ENCODE data around the gene SETD6.

The SETD6 gene

DNA sequence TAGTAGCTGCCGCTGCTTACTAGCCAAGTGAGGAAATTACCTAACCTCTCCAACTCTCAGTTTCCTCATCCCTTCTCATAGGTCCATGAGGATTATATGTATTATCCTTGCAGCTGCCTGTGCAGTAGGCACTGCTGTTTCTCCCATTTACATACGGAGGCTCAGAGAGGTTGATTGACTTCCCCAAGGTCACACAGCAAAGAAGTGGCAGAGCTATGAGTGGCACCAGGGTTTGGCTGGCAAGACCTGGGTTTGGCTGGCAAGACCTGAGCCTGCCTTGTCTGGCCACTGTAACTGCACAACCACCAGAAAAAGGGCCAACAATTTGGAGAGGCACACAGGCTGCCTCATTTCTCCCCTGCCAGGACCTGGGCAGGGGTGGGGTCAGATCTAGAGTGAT lies 17.8 kb upstream of the SETD6 start (continued):
- no peak for TF ChIP-seq ZSCAN16 (tag by site-specific recombination; IDR thresholded peaks at IDR 0.05)

- ChIA-PET CTCF (interaction anchor here (0.8 kb wide), 1 partner anchor 161 kb away, joined by 5 read pairs; no protein-coding TSS in a partner anchor), POLR2A (no interaction called here)
- peaks cover 5% of the 10 kb centered on the region for H3K4me1 ChIP-seq (ENCODE audit: control insufficient read depth, insufficient read depth, low read length)
- TF ChIP-seq EGR2 (tag by site-specific recombination; IDR thresholded peaks at IDR 0.05; ENCODE audit: low read depth) = peak; percentile 39; the same call in 1 of the 2 replicates
- TF ChIP-seq ZNF76 (tag by site-specific recombination; IDR thresholded peaks at IDR 0.05; ENCODE audit: borderline replicate concordance, low read depth) = no peak
- H3K27ac ChIP-seq (ENCODE audit: extremely low read depth, low read depth, low read length) = no peak overlapping the region
- no peaks in the 10 kb centered on the region for H3K36me3 ChIP-seq (ENCODE audit: control insufficient read depth in 2 of 2, insufficient read depth in 1 of 2, low read length in 2 of 2)
- no peaks in the 10 kb centered on the region for H3K9me3 ChIP-seq (ENCODE audit: control insufficient read depth, insufficient read depth, low read depth, low read length)
- no peak overlapping the region for H3K4me3 ChIP-seq (ENCODE audit: low read depth, low read length)
Measured at GRCh38 chr16:58497935-58498334, 17.4 kb upstream of the SETD6 start.

DNA sequence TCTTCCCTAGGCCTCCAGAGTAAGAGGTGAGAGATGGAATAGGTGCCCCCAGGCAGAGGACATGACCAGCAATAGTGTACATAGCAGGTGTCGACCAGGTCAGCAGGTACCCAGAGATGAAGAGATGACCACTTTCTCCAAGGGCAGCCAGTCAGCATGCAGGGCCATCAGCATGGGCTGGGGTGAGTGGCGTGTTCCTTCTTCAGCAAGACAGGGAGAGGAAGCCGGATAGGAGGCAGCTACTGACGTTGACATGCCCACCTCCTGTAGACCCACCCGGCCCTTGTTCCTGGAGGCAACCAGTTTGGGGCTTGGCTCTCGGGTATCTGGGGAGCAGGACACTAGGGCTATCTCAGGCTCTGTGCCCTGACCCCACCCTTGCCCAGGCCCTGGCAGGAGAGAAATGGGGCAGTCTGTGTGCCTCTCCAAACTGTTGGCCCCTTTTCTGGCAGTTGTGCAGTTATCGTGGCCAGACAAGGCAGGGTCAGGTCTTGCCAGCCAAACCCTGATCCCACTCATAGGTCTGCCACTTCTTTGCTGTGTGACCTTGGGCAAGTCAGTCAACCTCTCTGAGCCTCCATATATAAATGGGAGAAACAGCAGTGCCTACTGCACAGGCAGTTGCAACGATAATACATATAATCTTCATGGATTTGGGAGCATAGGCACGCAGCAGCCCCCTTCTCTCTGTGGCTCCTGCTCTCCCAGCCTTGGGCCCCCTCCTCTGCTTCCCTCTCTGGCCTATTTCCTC lies 16.8 kb upstream of the SETD6 start:
- TF ChIP-seq ZNF433 (tag by site-specific recombination; IDR thresholded peaks at IDR 0.05; ENCODE audit: low read depth) = no peak
- no peak for TF ChIP-seq ZNF354C (tag by site-specific recombination; IDR thresholded peaks at IDR 0.05; ENCODE audit: borderline replicate concordance, low read depth)
- TF ChIP-seq, protein P1, sequence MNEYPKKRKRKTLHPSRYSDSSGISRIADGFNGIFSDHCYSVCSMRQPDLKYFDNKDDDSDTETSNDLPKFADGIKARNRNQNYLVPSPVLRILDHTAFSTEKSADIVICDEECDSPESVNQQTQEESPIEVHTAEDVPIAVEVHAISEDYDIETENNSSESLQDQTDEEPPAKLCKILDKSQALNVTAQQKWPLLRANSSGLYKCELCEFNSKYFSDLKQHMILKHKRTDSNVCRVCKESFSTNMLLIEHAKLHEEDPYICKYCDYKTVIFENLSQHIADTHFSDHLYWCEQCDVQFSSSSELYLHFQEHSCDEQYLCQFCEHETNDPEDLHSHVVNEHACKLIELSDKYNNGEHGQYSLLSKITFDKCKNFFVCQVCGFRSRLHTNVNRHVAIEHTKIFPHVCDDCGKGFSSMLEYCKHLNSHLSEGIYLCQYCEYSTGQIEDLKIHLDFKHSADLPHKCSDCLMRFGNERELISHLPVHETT (tag by site-specific recombination; IDR thresholded peaks at IDR 0.05) = no peak
- TF ChIP-seq ZNF16 (tag by site-specific recombination; IDR thresholded peaks at IDR 0.05; ENCODE audit: low read depth) = no peak
- TF ChIP-seq ZNF600 (tag by site-specific recombination; IDR thresholded peaks at IDR 0.05) = no peak
- TF ChIP-seq, protein P2, sequence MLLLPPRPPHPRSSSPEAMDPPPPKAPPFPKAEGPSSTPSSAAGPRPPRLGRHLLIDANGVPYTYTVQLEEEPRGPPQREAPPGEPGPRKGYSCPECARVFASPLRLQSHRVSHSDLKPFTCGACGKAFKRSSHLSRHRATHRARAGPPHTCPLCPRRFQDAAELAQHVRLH (tag by site-specific recombination; IDR thresholded peaks at IDR 0.05) = 0 out of 2 replicates have a peak, but pooled peaks have one; percentile 31
- peak; percentile 91 for TF ChIP-seq ZNF768 (tag by site-specific recombination; IDR thresholded peaks at IDR 0.05)
- peaks cover 5% of the 10 kb centered on the region for H3K4me1 ChIP-seq (ENCODE audit: control insufficient read depth, insufficient read depth, low read length)
- POLR2A ChIA-PET = no interaction called here
- no peak overlapping the region for H3K27ac ChIP-seq (ENCODE audit: extremely low read depth, low read depth, low read length)
- no peaks in the 10 kb centered on the region for H3K36me3 ChIP-seq (ENCODE audit: control insufficient read depth in 2 of 2, insufficient read depth in 1 of 2, low read length in 2 of 2)
- H3K4me3 ChIP-seq (ENCODE audit: low read depth, low read length) = no peak overlapping the region
- CTCF ChIA-PET = no interaction called here
- H3K9me3 ChIP-seq (ENCODE audit: control insufficient read depth, insufficient read depth, low read depth, low read length) = no peaks in the 10 kb centered on the region

- Histone ChIP-seq H3K9me3 (ENCODE audit: control insufficient read depth, insufficient read depth, low read depth, low read length) (no peaks in the 10 kb centered on the region), H3K27ac (ENCODE audit: extremely low read depth, low read depth, low read length) (no peak overlapping the region), H3K36me3 (ENCODE audit: control insufficient read depth in 2 of 2, insufficient read depth in 1 of 2, low read length in 2 of 2) (peaks cover 0 to under 1% of the 10 kb centered on the region in 2 experiments; a peak in 1 of 3 replicates), H3K4me1 (ENCODE audit: control insufficient read depth, insufficient read depth, low read length) (peaks cover 5% of the 10 kb centered on the region), H3K4me3 (ENCODE audit: low read depth, low read length) (no peak overlapping the region)
- ChIA-PET CTCF (interaction anchor here (0.6 to 2.2 kb wide), 2 partner anchors 13 to 232 kb away, joined by 3 to 5 read pairs; no protein-coding TSS in a partner anchor), POLR2A (interaction anchor here (1.3 kb wide), 1 partner anchor 21 kb away, joined by 5 read pairs; no protein-coding TSS in a partner anchor)
- no peak for TF ChIP-seq GLIS2 (tag by site-specific recombination; IDR thresholded peaks at IDR 0.05)
Measured at GRCh38 chr16:58499092-58499511, 16.2 kb upstream of the SETD6 start.

- ChIA-PET CTCF (interaction anchor here (0.6 to 2.2 kb wide), 2 partner anchors 12 to 232 kb away, joined by 3 to 5 read pairs; no protein-coding TSS in a partner anchor), POLR2A (interaction anchor here (0.6 to 1.3 kb wide), 4 partner anchors 17 to 371 kb away, joined by 3 to 7 read pairs (median 4); partner anchors contain the start of gene CFAP20)
- Histone ChIP-seq H3K36me3 (ENCODE audit: control insufficient read depth in 2 of 2, insufficient read depth in 1 of 2, low read length in 2 of 2) (peaks cover 0 to 5% of the 10 kb centered on the region in 2 experiments; a peak in 1 of 3 replicates), H3K27ac (ENCODE audit: extremely low read depth, low read depth, low read length) (peak within 1 kb of the TSS; percentile 31; the same call in 1 of the 2 replicates), H3K4me3 (ENCODE audit: low read depth, low read length) (peak within 1 kb of the TSS; percentile 31), H3K4me1 (ENCODE audit: control insufficient read depth, insufficient read depth, low read length) (peaks cover 5% of the 10 kb centered on the region), H3K9me3 (ENCODE audit: control insufficient read depth, insufficient read depth, low read depth, low read length) (no peaks in the 10 kb centered on the region)
- TF ChIP-seq PRDM10 (tag by site-specific recombination; IDR thresholded peaks at IDR 0.05) (peak; percentile 68), GLIS2 (tag by site-specific recombination; IDR thresholded peaks at IDR 0.05) (peak; percentile 43; the same call in 1 of the 2 replicates), KLF1 (tag by site-specific recombination; IDR thresholded peaks at IDR 0.05) (peak; percentile 11; the same call in 1 of the 2 replicates), ZNF341 (tag by site-specific recombination; IDR thresholded peaks at IDR 0.05; ENCODE audit: low read depth) (no peak), ZBTB17 (tag by site-specific recombination; IDR thresholded peaks at IDR 0.05) (peak; percentile 74), GLI4 (tag by site-specific recombination; IDR thresholded peaks at IDR 0.05) (no peak)
Measured at GRCh38 chr16:58499615-58500351, 15.5 kb upstream of the SETD6 start, which contains the start of gene NDRG4. Gene NDRG4, plus strand, starts transcription at chr16:58500143. Its CDS starts 106 bp downstream, at chr16:58500249.
